Subcutaneous adipose tissue (tissue), 4 donors: ENCODE results near the gene IPO13. TPM values are rescaled to one million over a fixed set of nuclear protein-coding genes. Genes with fewer than 3 reads are reported as not detected.

ENCODE experiments used
- CTCF ChIP-seq: fragments of 450-650 bp; IDR thresholded peaks from one replicate; pipeline ENCODE4 v1.5.1; 2016; ENCODE audit warnings: low read depth, mild to moderate bottlenecking, control low read depth, antibody characterized with exemption, moderate library complexity
- total RNA-seq, 4 donors: library from RNA; depleted of rRNA; stranded (reverse); fragments of >200 nt; gene quantifications; one replicate each; pipeline ENCODE4 v1.1.0, GENCODE V29; 2016

IPO13 gene
- total RNA-seq, 4 donors from 2014 or later = 17.4 to 18.2 (median 17.8) TPM

DNA sequence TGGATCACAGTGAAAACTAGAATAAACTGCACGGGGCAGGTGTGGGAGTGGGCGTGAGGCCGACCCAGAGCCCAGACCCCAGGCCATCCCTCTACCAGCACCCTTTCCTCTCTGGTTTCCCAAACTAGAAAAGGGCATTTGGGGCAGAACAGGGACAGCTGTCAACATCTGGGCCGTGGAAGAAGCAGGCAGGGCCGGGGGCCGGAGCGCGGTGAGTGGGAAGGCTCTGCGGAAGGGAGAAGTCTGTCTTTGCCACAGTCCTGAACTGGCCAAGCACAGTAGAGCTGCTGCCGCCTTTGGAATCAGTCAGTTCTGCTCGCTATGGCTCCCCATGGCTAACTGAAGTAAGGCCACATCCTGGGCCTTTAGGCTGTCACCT, 51.2 kb downstream of the IPO13 start:
- no peak for TF ChIP-seq CTCF

- TF ChIP-seq CTCF = no peak
Measured at GRCh38 chr1:43999455-43999854, 52.7 kb downstream of the IPO13 start.

- no peak for TF ChIP-seq CTCF
Measured at GRCh38 chr1:44000122-44000665, 53.4 kb downstream of the IPO13 start.

DNA sequence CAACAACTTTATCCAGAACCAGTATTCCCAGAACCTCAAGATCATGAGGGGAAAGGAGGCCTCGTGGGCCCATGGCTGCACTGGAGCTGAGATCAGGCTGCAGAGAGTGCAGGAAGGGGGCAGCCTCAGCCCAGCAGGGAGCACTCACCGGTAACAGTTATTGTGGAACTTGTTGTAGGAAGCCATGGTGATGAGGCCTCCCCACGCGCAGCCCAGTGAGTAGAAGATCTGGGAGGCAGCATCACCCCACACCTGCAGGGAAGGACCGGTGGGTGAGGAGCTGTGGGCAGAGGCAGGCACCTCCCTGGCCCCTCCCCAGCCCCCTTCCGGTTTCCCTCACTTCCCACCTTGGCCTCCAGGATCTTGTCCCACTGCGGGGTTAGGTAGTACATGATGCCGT, 55.4 kb downstream of the IPO13 start:
- TF ChIP-seq CTCF = no peak

DNA sequence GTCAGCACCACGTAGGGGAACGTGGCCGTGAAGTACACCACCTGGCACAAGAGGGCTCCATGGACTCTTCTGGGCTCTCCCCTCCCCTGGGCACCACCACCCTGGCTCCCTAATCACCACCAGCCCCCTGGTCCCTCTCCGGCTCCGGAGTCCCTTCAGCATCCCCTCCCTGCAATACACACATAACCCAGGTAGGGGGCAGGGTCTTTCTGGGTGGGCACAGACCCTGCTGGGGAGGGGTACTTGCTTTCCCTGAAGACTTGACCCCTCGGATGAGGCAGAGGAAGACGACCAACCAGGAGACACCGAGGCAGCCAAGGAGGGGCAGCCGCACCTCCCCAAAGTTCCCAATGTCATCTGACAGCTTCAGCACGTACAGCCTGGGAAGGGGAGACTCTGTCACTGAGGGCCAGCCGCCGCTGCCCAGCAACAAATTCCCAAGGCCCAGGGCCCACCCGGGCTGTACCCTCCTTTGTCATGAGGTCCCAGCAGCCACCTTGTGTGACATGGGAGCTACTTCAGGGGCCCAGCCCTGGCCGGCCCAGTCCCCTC, 55.9 kb downstream of the IPO13 start:
- no peak for TF ChIP-seq CTCF

DNA sequence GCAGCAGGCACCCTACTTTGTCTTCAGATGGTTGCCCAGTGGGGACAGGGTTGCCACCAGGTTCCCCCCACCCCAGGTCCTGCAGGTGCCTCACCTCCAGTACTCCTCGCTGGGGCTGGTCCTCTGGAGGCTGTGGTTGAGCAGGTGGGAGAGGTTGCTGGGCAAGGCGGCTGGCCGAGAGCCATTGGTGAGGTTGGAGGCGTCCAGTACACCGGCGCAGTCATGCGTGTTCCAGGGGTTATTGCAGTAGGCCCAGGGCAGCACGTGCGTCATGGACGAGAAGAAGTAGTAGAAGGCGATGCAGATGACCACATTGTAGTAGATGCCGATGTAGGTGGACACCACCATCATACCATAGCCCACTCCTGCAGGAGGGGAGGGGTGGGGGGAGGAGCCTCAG, 61.5 kb downstream of the IPO13 start:
- TF ChIP-seq CTCF = no peak

DNA sequence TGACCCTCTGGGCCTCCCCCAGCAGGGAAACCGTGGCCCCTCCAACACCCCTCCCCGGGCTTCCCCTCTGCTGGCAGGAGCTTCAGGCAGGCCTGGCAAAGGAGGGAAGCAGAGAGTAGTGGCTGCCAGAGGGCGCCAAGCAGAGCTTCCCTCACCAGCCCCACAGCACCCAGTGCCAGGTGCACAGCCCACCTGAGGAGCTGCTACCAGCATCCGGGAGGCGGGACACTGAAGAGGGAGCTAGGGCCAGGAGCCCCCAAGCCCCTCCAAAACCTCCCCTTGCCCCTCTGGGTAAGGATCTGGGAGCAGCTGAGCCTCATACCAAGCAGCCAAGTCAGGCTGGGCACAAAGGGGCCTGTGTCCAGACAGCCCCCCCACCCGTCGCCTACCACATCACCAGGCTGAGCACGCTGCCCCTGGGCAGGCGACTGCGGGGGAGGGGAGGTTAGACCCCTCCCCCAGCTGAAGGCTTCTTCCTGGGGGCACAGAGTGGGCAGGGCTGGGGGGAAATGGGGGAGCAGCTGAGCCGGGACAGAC, 64.3 kb downstream of the IPO13 start:
- no peak for TF ChIP-seq CTCF
